IMR-90 (cell line): ENCODE measurements around the gene CEP162. TPM values are rescaled to one million over a fixed set of nuclear protein-coding genes. Genes with fewer than 3 reads are reported as not detected.
"Not testable (repeated sequence)": the region's sequence is repeated elsewhere in the genome, so short reads cannot be mapped to it uniquely, and the experiment has no call there.

Experiments used
- ATAC-seq: fragments of 200-7000 bp; cut with Tn5 transposase; 2 replicates; pipeline ENCODE4 v1.9.1; 2020; ENCODE audit warnings: low read depth, mild to moderate bottlenecking, moderate library complexity
- BruUV-seq: library from RNA; stranded (reverse); fragments of 400-500 nt; replicated peaks from 2 replicates; lab custom pipeline; 2021; lab: Mats Ljungman, UMichigan
- CTCF ChIA-PET: fragments of 300-600 bp; formaldehyde crosslinking; extraction: SDS; loops from one replicate; lab custom pipeline; 2021; ENCODE audit warnings: antibody characterized with exemption; lab: Yijun Ruan, JAX
- POLR2A ChIA-PET: fragments of 300-600 bp; sonication (Branson Sonifier 250); formaldehyde crosslinking; loops from one replicate; lab custom pipeline; 2022; ENCODE audit warnings: antibody characterized with exemption; ENCODE audit not compliant: unreplicated experiment; lab: Charles Lee
- DNase-seq: peaks from one replicate; pipeline ENCODE4 v3.0.0; 2013
- H2AFZ ChIP-seq: replicated peaks from 2 replicates; pipeline ENCODE3; 2013; ENCODE audit warnings: low read length, mild to moderate bottlenecking; ENCODE audit not compliant: poor library complexity
- H2AK5ac ChIP-seq: 2 replicates; pipeline ENCODE4 v1.6.1; 2013; ENCODE audit warnings: low read depth, low read length, inconsistent platforms
- H2AK9ac ChIP-seq: replicated peaks from 2 replicates; pipeline ENCODE3; 2013; ENCODE audit warnings: mild to moderate bottlenecking, low read depth, low read length, moderate library complexity; ENCODE audit not compliant: poor library complexity
- H2BK120ac ChIP-seq: 2 replicates; pipeline ENCODE4 v1.6.1; 2013; ENCODE audit warnings: low read depth, low read length, inconsistent platforms
- H2BK15ac ChIP-seq: 3 replicates; pipeline ENCODE4 v1.6.1; 2013; ENCODE audit warnings: low read depth, low read length, inconsistent platforms
- H2BK20ac ChIP-seq: 2 replicates; pipeline ENCODE4 v1.6.1; 2013; ENCODE audit warnings: low read depth, mild to moderate bottlenecking, inconsistent platforms, low read length, moderate library complexity
- H2BK5ac ChIP-seq: 2 replicates; pipeline ENCODE4 v1.6.1; 2013; ENCODE audit warnings: mild to moderate bottlenecking, low read depth, low read length, inconsistent platforms; ENCODE audit not compliant: poor library complexity, severe bottlenecking
- H3K14ac ChIP-seq: replicated peaks from 2 replicates; pipeline ENCODE4 v1.6.1; 2013; ENCODE audit warnings: low read depth, low read length, inconsistent platforms
- H3K18ac ChIP-seq: 2 replicates; pipeline ENCODE4 v1.6.1; 2013; ENCODE audit warnings: low read depth, low read length, control low read depth
- H3K23ac ChIP-seq: 2 replicates; pipeline ENCODE4 v1.6.1; 2013; ENCODE audit warnings: low read depth, low read length, inconsistent platforms
- H3K27ac ChIP-seq: 2 replicates; pipeline ENCODE4 v1.5.1; 2013; ENCODE audit warnings: mild to moderate bottlenecking, control low read depth, low read length; ENCODE audit not compliant: insufficient read depth
- H3K27me3 ChIP-seq: 2 replicates; pipeline ENCODE4 v1.6.1; 2013; ENCODE audit warnings: low read length; ENCODE audit not compliant: control insufficient read depth, insufficient read depth
- H3K36me3 ChIP-seq: 2 replicates; pipeline ENCODE4 v1.6.1; 2013; ENCODE audit warnings: low read length, mixed read lengths; ENCODE audit not compliant: control insufficient read depth, insufficient read depth
- H3K4ac ChIP-seq: 2 replicates; pipeline ENCODE4 v1.6.1; 2013; ENCODE audit warnings: low read depth, low read length, inconsistent platforms
- H3K4me1 ChIP-seq: 2 replicates; pipeline ENCODE4 v1.6.1; 2013; ENCODE audit warnings: low read length, mixed read lengths; ENCODE audit not compliant: control insufficient read depth, insufficient read depth
- H3K4me2 ChIP-seq: 2 replicates; pipeline ENCODE4 v1.6.1; 2013; ENCODE audit warnings: low read depth, mild to moderate bottlenecking, control low read depth, low read length, moderate library complexity
- H3K4me3 ChIP-seq: 2 replicates; pipeline ENCODE4 v1.5.1; 2013; ENCODE audit warnings: low read depth, mild to moderate bottlenecking, control low read depth, low read length, moderate library complexity; ENCODE audit not compliant: insufficient read depth
- H3K56ac ChIP-seq: 2 replicates; pipeline ENCODE4 v1.6.1; 2013; ENCODE audit warnings: low read length, inconsistent platforms; ENCODE audit not compliant: insufficient read depth; ENCODE audit errors: extremely low read depth
- H3K79me1 ChIP-seq, 2 experiments: 2 replicates each; pipeline ENCODE4 v1.6.1; 2013; ENCODE audit warnings: low read length in 2 of 2, inconsistent platforms in 1 of 2, low read depth in 1 of 2
- H3K9ac ChIP-seq: 2 replicates; pipeline ENCODE4 v1.6.1; 2013; ENCODE audit warnings: low read depth, low read length, control low read depth
- H3K9me1 ChIP-seq: 2 replicates; pipeline ENCODE4 v1.6.1; 2013; ENCODE audit warnings: low read length, inconsistent platforms; ENCODE audit not compliant: insufficient read depth
- H3K9me3 ChIP-seq: 2 replicates; pipeline ENCODE4 v1.6.1; 2013; ENCODE audit warnings: low read length; ENCODE audit not compliant: control insufficient read depth, insufficient read depth
- H4K20me1 ChIP-seq: 2 replicates; pipeline ENCODE4 v1.6.1; 2013; ENCODE audit warnings: low read length, inconsistent platforms; ENCODE audit not compliant: insufficient read depth
- H4K5ac ChIP-seq: 2 replicates; pipeline ENCODE4 v1.6.1; 2013; ENCODE audit warnings: mild to moderate bottlenecking, low read depth, low read length, control low read depth
- H4K8ac ChIP-seq, 2 experiments: 2 replicates each; pipeline ENCODE4 v1.6.1; 2013; ENCODE audit warnings: low read depth in 2 of 2, low read length in 2 of 2, control low read depth in 1 of 2, inconsistent platforms in 1 of 2
- H4K91ac ChIP-seq: 2 replicates; pipeline ENCODE4 v1.6.1; 2013; ENCODE audit warnings: low read depth, low read length, inconsistent platforms; ENCODE audit not compliant: insufficient read depth
- WGBS, 2 experiments: methylation state at CpG; one replicate each; pipeline versions ENCODE4 v1.1.5 to v1.1.7; 2013; ENCODE audit warnings: missing lambda C conversion rate in 2 of 2; ENCODE audit not compliant: insufficient read length in 1 of 2; ENCODE audit errors: extremely low coverage in 2 of 2; 5-methylcytosine and 5-hydroxymethylcytosine counted together
- dilution Hi-C: fragments of 300-500 bp; cut with HindIII; formaldehyde crosslinking; loops from one replicate; pipeline ENCODE4 v1.14.3; 2018; ENCODE audit warnings: low sequenced_read_pairs; ENCODE audit not compliant: unreplicated experiment
- in situ Hi-C: fragments of 300-500 bp; cut with MboI; formaldehyde crosslinking; loops from 3 replicates; pipeline ENCODE4 v1.14.3; 2019; ENCODE audit warnings: low sequenced_read_pairs, inconsistent platforms, mixed read lengths
- intact Hi-C: fragments of 100-400 bp; cut with micrococcal nuclease; formaldehyde crosslinking; loops from 2 replicates; pipeline ENCODE4 v1.10.0; 2022
- polyA plus RNA-seq, 3 experiments: library from polyadenylated mRNA; depleted of rRNA; stranded (reverse); fragments of >200 nt; gene quantifications; 2 replicates each; pipeline ENCODE4 v1.2.3, GENCODE V29; 2012; ENCODE audit warnings: low replicate concordance in 1 of 3
- total RNA-seq: library from RNA; depleted of rRNA; stranded (reverse); fragments of >200 nt; gene quantifications from 2 replicates; pipeline ENCODE4 v1.2.3, GENCODE V29; 2012

Gene CEP162
- total and polyA plus RNA-seq, 2 of the 4 experiments (the other 2 are of a cell fraction) = 1.2 to 1.6 TPM

GRCh38 chr6:84133385-84133784 is 94.1 kb downstream of the CEP162 start:
- BruUV-seq, CTCF ChIA-PET, H3K27me3 ChIP-seq, POLR2A ChIA-PET, H2BK15ac ChIP-seq, H2BK5ac ChIP-seq, H3K9ac ChIP-seq, H2AFZ ChIP-seq, H3K56ac ChIP-seq, H3K18ac ChIP-seq, H2AK5ac ChIP-seq, intact Hi-C loops, H3K4me2 ChIP-seq, H4K8ac ChIP-seq, H2AK9ac ChIP-seq, H3K9me3 ChIP-seq, dilution Hi-C loops, H3K27ac ChIP-seq, H3K23ac ChIP-seq, H4K20me1 ChIP-seq, DNase-seq, H3K14ac ChIP-seq, in situ Hi-C loops, H3K9me1 ChIP-seq, H3K79me1 ChIP-seq, H2BK20ac ChIP-seq, H4K5ac ChIP-seq, H4K91ac ChIP-seq, H3K4me3 ChIP-seq, H2BK120ac ChIP-seq, H3K4me1 ChIP-seq, ATAC-seq, H3K36me3 ChIP-seq, H3K4ac ChIP-seq: not testable (repeated sequence)
- WGBS, 2 experiments = 90% methylated on average over 2 of the region's 9 CpGs; no CpG with 5 or more reads in 1 of the 2 experiments

- in situ Hi-C loops, ATAC-seq, dilution Hi-C loops, H3K56ac ChIP-seq, BruUV-seq, H2BK15ac ChIP-seq, H4K8ac ChIP-seq, H3K4ac ChIP-seq, H3K27me3 ChIP-seq, H2BK120ac ChIP-seq, H4K91ac ChIP-seq, H2AK5ac ChIP-seq, DNase-seq, H2AFZ ChIP-seq, H3K14ac ChIP-seq, H4K5ac ChIP-seq, POLR2A ChIA-PET, H3K18ac ChIP-seq, H3K9me3 ChIP-seq, H3K23ac ChIP-seq, H4K20me1 ChIP-seq, H3K4me3 ChIP-seq, H3K4me2 ChIP-seq, H2AK9ac ChIP-seq, H3K4me1 ChIP-seq, H3K36me3 ChIP-seq, H3K9me1 ChIP-seq, H3K79me1 ChIP-seq, H3K9ac ChIP-seq, H3K27ac ChIP-seq, H2BK5ac ChIP-seq, intact Hi-C loops, H2BK20ac ChIP-seq: not testable (repeated sequence)
- CTCF ChIA-PET = interaction anchor here (1.5 kb wide), 1 partner anchor 9 kb away, joined by 3 read pairs; no protein-coding TSS in a partner anchor
- WGBS, 2 experiments = no CpG with 5 or more reads among the region's 1 CpG
These were observed 97.9 kb downstream of the CEP162 start for GRCh38 chr6:84129588-84129987.
